22Rv1 (cell line): ENCODE data around the gene DBN1.
A peak's percentile ranks its signal among the peaks of the same experiment; 100 is the strongest.

ENCODE experiments used
- H3K27ac ChIP-seq: fragments of 450-650 bp; 2 replicates; pipeline ENCODE4 v1.5.1; 2017
- ZFX ChIP-seq: fragments of 450-650 bp; IDR thresholded peaks from 2 replicates; pipeline ENCODE4 v1.6.1; 2017; ENCODE audit warnings: antibody characterized with exemption, borderline replicate concordance
- TF ChIP-seq, protein P1 (sequence below): fragments of 450-650 bp; IDR thresholded peaks from 2 replicates; pipeline ENCODE4 v1.5.1; 2017; ENCODE audit warnings: mild to moderate bottlenecking

The DBN1 gene

DNA sequence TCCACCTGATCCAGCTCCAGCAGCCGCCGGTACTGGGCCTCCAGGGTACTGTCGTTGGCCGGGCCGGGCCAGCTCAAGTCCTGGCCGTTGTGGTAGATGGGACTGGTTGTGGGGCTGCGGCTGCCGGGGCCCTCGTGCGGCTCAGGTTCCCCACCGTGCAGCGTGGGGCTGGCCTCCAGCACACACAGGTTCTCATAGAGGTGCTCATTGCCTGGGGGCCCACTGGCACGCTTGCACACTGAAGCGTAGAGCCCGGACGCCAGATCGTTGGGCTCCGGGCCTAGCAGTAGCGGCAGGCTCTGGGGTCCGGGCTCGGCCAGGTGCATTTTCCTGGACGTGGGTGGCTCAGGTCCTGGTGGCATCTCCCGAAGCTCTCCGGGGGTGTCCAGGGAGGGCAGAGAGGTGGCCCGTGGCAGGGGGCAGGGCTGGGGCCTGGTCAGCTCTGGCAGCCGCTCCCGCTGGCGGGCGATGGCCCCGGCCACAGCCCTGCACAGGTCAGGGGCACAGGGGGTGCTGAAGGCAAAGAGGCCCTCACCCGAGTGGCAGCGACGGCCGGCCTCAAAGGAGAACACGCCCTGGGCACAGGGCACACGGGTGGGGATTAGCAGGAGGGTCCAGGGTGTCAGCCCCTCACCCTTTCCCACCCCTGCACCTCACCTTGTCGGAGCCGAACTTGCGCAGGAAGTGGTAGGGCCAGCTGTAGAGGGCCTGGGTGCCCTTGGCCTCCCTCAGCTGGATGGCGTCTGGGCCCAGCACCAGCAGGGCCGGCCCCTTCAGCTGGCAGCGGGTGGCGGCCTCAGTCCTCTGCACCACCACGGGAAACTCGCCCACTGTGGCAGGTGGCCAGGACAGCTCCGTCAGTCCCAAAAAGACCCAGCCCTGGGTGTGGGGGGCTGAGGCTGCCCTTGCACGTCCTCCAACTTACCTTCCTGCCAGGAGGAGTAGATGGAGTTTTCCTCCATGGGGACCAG is 30.9 kb upstream of the DBN1 start:
- no peak overlapping the region for H3K27ac ChIP-seq
- TF ChIP-seq, protein P1, sequence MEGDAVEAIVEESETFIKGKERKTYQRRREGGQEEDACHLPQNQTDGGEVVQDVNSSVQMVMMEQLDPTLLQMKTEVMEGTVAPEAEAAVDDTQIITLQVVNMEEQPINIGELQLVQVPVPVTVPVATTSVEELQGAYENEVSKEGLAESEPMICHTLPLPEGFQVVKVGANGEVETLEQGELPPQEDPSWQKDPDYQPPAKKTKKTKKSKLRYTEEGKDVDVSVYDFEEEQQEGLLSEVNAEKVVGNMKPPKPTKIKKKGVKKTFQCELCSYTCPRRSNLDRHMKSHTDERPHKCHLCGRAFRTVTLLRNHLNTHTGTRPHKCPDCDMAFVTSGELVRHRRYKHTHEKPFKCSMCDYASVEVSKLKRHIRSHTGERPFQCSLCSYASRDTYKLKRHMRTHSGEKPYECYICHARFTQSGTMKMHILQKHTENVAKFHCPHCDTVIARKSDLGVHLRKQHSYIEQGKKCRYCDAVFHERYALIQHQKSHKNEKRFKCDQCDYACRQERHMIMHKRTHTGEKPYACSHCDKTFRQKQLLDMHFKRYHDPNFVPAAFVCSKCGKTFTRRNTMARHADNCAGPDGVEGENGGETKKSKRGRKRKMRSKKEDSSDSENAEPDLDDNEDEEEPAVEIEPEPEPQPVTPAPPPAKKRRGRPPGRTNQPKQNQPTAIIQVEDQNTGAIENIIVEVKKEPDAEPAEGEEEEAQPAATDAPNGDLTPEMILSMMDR: no peak
- TF ChIP-seq ZFX: no peak

DNA sequence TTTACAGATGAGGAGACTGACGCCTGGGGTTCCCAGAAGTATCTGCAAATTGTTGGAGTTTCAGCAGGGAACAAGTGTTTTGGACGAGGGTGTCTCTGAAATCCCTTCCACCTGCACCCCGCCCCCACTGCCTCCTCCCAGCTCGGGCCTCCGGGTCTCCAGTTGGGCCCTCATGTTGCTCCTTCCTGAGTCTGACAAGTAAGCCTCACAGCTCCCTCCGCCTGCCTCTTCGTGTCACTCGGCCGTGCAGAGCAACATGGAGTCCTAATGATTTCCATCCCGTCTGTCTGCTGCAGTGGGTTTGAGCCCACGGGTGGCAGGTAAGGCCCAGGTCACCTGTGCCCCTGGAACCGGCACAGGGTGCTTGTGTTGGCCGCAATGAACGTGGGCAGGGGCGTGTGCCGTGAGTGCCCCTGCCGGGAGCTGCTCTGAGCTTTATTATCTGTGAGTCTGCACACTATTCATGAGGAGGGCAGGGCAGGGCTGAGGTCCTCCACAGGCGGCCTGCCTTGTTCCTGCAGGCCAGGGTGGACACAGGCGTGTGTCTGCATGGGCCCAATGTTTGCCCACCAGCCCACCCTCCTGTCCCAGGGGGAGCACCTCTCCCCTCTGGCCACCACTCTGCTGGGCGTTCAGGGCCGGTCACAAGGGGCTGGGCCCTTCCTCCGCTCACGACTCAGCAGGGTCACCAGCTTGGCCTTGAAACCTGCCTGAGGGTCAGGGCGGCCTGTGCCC is 30.1 kb upstream of the DBN1 start:
- H3K27ac ChIP-seq: no peak overlapping the region
- TF ChIP-seq ZFX: no peak
- TF ChIP-seq, protein P1: no peak

DNA sequence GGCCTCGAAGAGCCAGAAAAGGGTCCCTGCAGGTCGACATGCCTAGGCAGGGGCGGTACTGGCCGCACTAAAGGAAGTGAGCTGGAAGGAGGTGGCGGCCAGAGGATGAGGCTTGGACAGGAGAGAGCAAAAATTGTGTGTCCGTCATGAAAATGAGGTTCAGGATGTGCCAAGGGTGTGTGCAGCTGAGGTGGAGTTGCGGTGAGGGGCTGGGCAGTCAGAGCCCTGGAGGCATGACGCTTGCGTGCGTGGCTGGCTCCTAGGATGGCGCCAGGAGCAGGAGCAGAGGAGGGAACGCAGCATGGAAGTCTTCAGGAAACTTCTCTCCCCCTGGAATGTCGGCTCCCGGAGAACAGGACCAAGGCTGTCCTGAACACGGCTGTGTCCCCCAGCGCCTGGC is 29.5 kb upstream of the DBN1 start:
- H3K27ac ChIP-seq: no peak overlapping the region
- TF ChIP-seq, protein P1: no peak
- TF ChIP-seq ZFX: no peak

DNA sequence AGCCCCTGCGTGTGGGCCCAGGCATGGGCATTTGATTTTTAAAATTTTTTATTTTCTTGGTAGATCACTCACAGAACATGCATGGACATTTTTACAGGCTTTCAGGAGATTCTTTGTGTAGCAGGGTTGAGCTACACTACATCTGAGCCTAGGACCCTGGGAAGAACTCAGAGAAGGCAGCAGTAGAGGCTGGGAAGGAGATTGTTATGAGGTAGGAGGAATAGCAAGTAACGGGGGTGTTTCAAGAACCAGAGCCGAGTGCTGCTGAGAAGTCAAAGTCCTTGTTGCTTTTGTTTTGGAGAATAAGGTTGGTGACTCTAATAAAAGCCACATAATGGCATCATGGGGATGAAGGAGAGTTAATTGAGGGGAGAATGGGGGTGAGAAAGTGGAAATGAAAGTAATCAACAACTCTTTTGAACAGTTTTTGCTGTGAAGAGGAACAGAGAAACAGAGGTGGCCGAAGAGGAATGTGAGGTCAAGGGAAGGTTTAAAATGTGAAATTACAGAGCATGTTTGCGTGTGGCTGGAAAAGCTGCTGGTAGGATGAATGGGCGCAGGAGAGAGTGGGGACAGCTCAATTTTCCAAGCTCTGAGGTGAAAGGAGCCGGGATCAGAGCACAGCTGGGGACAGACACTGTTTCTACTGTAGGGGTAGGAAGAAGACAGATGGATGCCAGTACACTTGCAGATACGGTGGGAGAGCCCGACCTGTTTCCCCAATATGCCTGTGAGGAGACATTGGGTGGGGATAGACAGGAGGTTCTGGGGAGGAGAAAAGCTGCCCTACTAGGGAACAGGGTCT is 28.6 kb upstream of the DBN1 start:
- TF ChIP-seq, protein P1: no peak
- no peak for TF ChIP-seq ZFX
- no peak overlapping the region for H3K27ac ChIP-seq

DNA sequence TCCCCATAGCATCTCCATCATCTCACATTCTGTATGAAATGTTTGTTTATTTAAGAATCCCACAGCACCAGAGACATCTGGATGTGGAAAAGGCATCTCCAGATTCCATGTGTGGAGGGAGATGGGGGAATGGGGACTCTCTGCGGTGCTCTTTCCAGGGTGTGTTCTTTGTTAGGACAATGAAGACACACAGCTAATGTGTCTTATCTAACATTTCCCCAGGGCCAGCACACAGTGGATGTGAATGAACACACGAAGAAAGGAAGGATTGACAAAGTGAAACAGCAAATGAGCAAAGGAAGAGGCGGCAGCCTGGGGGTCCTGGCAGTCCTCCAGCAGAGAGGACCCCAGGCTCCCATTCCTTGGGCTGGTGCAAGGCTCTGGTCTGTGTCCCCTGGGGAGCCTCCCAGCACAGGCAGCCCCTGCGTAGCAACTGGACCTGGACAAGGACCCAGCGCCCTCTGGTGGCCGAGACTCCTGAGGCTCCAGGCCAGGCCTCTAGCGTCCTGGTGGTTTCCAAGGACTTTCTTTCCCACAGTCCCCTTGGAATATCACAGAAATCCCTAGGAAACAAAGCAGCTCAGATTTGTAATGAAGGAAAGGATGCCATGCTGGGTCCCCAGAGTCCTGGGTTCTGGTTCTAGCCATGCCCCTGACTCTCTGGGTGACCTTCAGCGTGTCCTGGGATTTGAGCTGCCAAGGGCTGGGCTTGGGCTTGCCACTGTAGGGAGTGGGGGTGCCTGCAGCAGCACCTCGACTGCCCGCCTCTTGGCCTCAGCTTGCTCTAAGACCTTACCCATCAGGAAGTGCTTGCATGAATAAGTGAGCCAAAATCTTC is 27.5 kb upstream of the DBN1 start:
- no peak overlapping the region for H3K27ac ChIP-seq
- TF ChIP-seq, protein P1: peak; percentile 96
- TF ChIP-seq ZFX: no peak

DNA sequence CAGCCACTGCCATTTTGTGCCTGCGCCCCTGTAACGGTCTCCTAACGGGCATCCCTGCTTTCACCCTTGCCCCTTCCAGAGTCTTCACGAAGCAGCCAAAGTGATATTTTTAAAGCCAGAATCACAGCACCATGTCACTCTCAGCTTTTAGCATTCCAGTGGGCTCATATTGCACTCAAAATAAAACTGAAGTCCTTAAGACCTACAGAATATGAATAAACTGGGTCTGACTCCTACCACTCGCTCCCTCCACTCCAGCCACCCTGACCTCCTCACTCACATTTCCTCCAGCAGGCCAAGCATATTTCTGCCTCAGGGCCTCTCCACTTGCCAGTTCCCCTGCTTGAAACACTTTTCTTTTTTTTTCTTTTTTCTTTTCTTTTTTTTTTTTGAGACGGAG is 26.4 kb upstream of the DBN1 start:
- no peak for TF ChIP-seq ZFX
- TF ChIP-seq, protein P1: no peak

More for the DNA sequence above, 26.4 kb upstream of the DBN1 start:
- no peak overlapping the region for H3K27ac ChIP-seq
